T-cell (primary cell): Measurements from ENCODE around the gene TRIM49. TPM values are rescaled to one million over a fixed set of nuclear protein-coding genes. Genes with fewer than 3 reads are reported as not detected.
"Not testable (repeated sequence)": the region's sequence is repeated elsewhere in the genome, so short reads cannot be mapped to it uniquely, and the experiment has no call there.

ENCODE experiments used
- ATAC-seq, 4 experiments: fragments of 200-7000 bp in 3 of 4; fragments of 150-1000 bp in 1 of 4; cut with Tn5 transposase; replicated peaks in 1 of 4; 1 replicate in 3 of 4; 2 replicates in 1 of 4; pipeline ENCODE4 v1.10.0; 2021; ENCODE audit warnings: moderate library complexity in 3 of 4, mild to moderate bottlenecking in 2 of 4, moderate number of reproducible peaks in 1 of 4
- CTCF ChIA-PET, 2 donors: fragments of 300-600 bp; sonication (Branson Sonifier 250); formaldehyde crosslinking; loops; one replicate each; lab custom pipeline; 2022; ENCODE audit warnings: antibody characterized with exemption in 2 of 2; lab: Charles Lee
- POLR2A ChIA-PET, 2 donors: fragments of 300-600 bp; sonication (Branson Sonifier 250); formaldehyde crosslinking; loops; one replicate each; lab custom pipeline; 2022; ENCODE audit warnings: antibody characterized with exemption in 2 of 2; lab: Charles Lee
- DNase-seq, 35 experiments: peaks; one replicate each; pipeline versions ENCODE4 v3.0.0 to v3.0.0-alpha.2; 2013 to 2023
- H3K27ac ChIP-seq: one replicate; pipeline ENCODE4 v1.5.1; 2013; ENCODE audit warnings: low read length
- H3K27me3 ChIP-seq, 2 experiments: replicated peaks in 1 of 2; 1 replicate in 1 of 2; 2 replicates in 1 of 2; pipeline versions ENCODE4 v1.6.1 to v1.7.0; 2013; ENCODE audit warnings: low read length in 1 of 2, mixed read lengths in 1 of 2; ENCODE audit not compliant: control insufficient read depth in 2 of 2, insufficient read depth in 2 of 2; ENCODE audit errors: extremely low read depth in 1 of 2
- H3K36me3 ChIP-seq, 2 donors: 1 replicate in 1 of 2; 2 replicates in 1 of 2; pipeline versions ENCODE4 v1.6.1 to v1.7.0; 2013; ENCODE audit warnings: low read length in 1 of 2; ENCODE audit not compliant: control insufficient read depth in 2 of 2, insufficient read depth in 1 of 2; ENCODE audit errors: extremely low read depth in 1 of 2
- H3K4me1 ChIP-seq, 2 experiments: 1 replicate in 1 of 2; 2 replicates in 1 of 2; pipeline versions ENCODE4 v1.6.1 to v1.7.0; 2013; ENCODE audit warnings: low read length in 2 of 2, mixed read lengths in 1 of 2; ENCODE audit not compliant: insufficient read depth in 2 of 2, control insufficient read depth in 1 of 2; ENCODE audit errors: extremely low read depth in 1 of 2
- H3K4me3 ChIP-seq, 2 donors: 1 replicate in 1 of 2; 2 replicates in 1 of 2; pipeline versions ENCODE4 v1.5.1 to v1.7.0; 2013; ENCODE audit warnings: mild to moderate bottlenecking in 2 of 2, low read length in 1 of 2, moderate library complexity in 1 of 2; ENCODE audit not compliant: control insufficient read depth in 1 of 2; ENCODE audit errors: extremely low read depth in 1 of 2
- H3K9me3 ChIP-seq: 2 replicates; pipeline ENCODE4 v1.7.0; 2013
- H3K27ac Mint-ChIP-seq, 2 donors: one replicate each; pipeline ENCODE4 v1.8.0; 2020 to 2021; ENCODE audit warnings: mild to moderate bottlenecking in 2 of 2, mixed read lengths in 2 of 2
- H3K27me3 Mint-ChIP-seq, 2 donors: one replicate each; pipeline ENCODE4 v1.8.0; 2021 to 2022; ENCODE audit warnings: mixed read lengths in 2 of 2
- H3K36me3 Mint-ChIP-seq: one replicate; pipeline ENCODE4 v1.8.0; 2021; ENCODE audit warnings: mixed read lengths
- H3K4me1 Mint-ChIP-seq, 3 donors: one replicate each; pipeline ENCODE4 v1.8.0; 2020 to 2022; ENCODE audit warnings: mixed read lengths in 3 of 3, mild to moderate bottlenecking in 1 of 3
- H3K4me3 Mint-ChIP-seq, 3 donors: one replicate each; pipeline ENCODE4 v1.8.0; 2020 to 2022; ENCODE audit warnings: mild to moderate bottlenecking in 3 of 3, mixed read lengths in 3 of 3, moderate library complexity in 3 of 3
- H3K9me3 Mint-ChIP-seq, 3 donors: one replicate each; pipeline ENCODE4 v1.8.0; 2020 to 2022; ENCODE audit warnings: mixed read lengths in 3 of 3
- WGBS: methylation state at CpG from one replicate; pipeline ENCODE4 v1.1.5; 2013; ENCODE audit warnings: missing lambda C conversion rate; ENCODE audit not compliant: insufficient coverage; 5-methylcytosine and 5-hydroxymethylcytosine counted together
- total RNA-seq, 35 experiments: library from RNA in 6 of 35; stranded (reverse) in 6 of 35; fragments of 120-200 nt in 1 of 35; gene quantifications; one replicate each; pipeline versions ENCODE4 v1.2.1 to v1.2.4 and lab custom pipeline; 2013 to 2026

TRIM49 gene
- total RNA-seq (not detected), total RNA-seq (lab: John Stamatoyannopoulos, UW) (0 reads per million in 29 experiments)
- total RNA-seq (2013) = not detected

- H3K27ac Mint-ChIP-seq, H3K9me3 ChIP-seq, H3K9me3 Mint-ChIP-seq, CTCF ChIA-PET, H3K4me3 Mint-ChIP-seq, H3K36me3 Mint-ChIP-seq, H3K27ac ChIP-seq, H3K27me3 ChIP-seq, H3K4me1 Mint-ChIP-seq, H3K4me1 ChIP-seq, H3K4me3 ChIP-seq, ATAC-seq, POLR2A ChIA-PET, DNase-seq, H3K27me3 Mint-ChIP-seq, H3K36me3 ChIP-seq: not testable (repeated sequence)
- no CpG with 5 or more reads among the region's 2 CpGs for WGBS
Observed at GRCh38 chr11:89808475-89808874, at the start of gene TRIM49. TRIM49 (minus strand) TSS chr11:89808575; CDS start chr11:89804469, 4,106 bp downstream.

- H3K4me1 Mint-ChIP-seq, H3K4me3 Mint-ChIP-seq, H3K27ac Mint-ChIP-seq, ATAC-seq, H3K27me3 Mint-ChIP-seq, H3K9me3 Mint-ChIP-seq, CTCF ChIA-PET, H3K4me3 ChIP-seq, H3K9me3 ChIP-seq, H3K36me3 Mint-ChIP-seq, H3K4me1 ChIP-seq, H3K36me3 ChIP-seq, POLR2A ChIA-PET, H3K27me3 ChIP-seq, DNase-seq, H3K27ac ChIP-seq: not testable (repeated sequence)
- WGBS = no CpG with 5 or more reads among the region's 2 CpGs
Observed at GRCh38 chr11:89826694-89827093, 18.3 kb upstream of the TRIM49 start.

GRCh38 chr11:89820008-89820407 lies 11.6 kb upstream of the TRIM49 start:
- CTCF ChIA-PET, H3K4me1 ChIP-seq, H3K4me1 Mint-ChIP-seq, DNase-seq, POLR2A ChIA-PET, H3K36me3 Mint-ChIP-seq, H3K27ac Mint-ChIP-seq, H3K27me3 ChIP-seq, H3K9me3 Mint-ChIP-seq, H3K4me3 ChIP-seq, H3K36me3 ChIP-seq, H3K27me3 Mint-ChIP-seq, ATAC-seq, H3K4me3 Mint-ChIP-seq, H3K9me3 ChIP-seq, H3K27ac ChIP-seq: not testable (repeated sequence)
- no CpG with 5 or more reads among the region's 3 CpGs for WGBS

GRCh38 chr11:89813535-89813934 lies 5.2 kb upstream of the TRIM49 start:
- H3K4me1 ChIP-seq, H3K9me3 Mint-ChIP-seq, H3K4me1 Mint-ChIP-seq, ATAC-seq, H3K36me3 Mint-ChIP-seq, H3K4me3 ChIP-seq, H3K4me3 Mint-ChIP-seq, DNase-seq, CTCF ChIA-PET, H3K27ac Mint-ChIP-seq, H3K27me3 ChIP-seq, H3K36me3 ChIP-seq, H3K27ac ChIP-seq, H3K27me3 Mint-ChIP-seq, H3K9me3 ChIP-seq, POLR2A ChIA-PET: not testable (repeated sequence)
- WGBS = 86% methylated on average over 2 of the region's 5 CpGs

- H3K27me3 Mint-ChIP-seq, POLR2A ChIA-PET, H3K36me3 ChIP-seq, H3K9me3 Mint-ChIP-seq, H3K27ac ChIP-seq, H3K4me3 ChIP-seq, H3K4me1 ChIP-seq, H3K27me3 ChIP-seq, ATAC-seq, CTCF ChIA-PET, H3K9me3 ChIP-seq, H3K27ac Mint-ChIP-seq, H3K4me1 Mint-ChIP-seq, DNase-seq, H3K4me3 Mint-ChIP-seq, H3K36me3 Mint-ChIP-seq: not testable (repeated sequence)
- no CpG with 5 or more reads among the region's 39 CpGs for WGBS
Observed at GRCh38 chr11:89787506-89788063, 20.8 kb downstream of the TRIM49 start.

- H3K27me3 ChIP-seq, H3K9me3 Mint-ChIP-seq, CTCF ChIA-PET, H3K4me3 ChIP-seq, DNase-seq, H3K36me3 Mint-ChIP-seq, H3K27me3 Mint-ChIP-seq, H3K9me3 ChIP-seq, H3K4me1 ChIP-seq, H3K4me1 Mint-ChIP-seq, H3K27ac ChIP-seq, H3K36me3 ChIP-seq, POLR2A ChIA-PET, H3K4me3 Mint-ChIP-seq, ATAC-seq, H3K27ac Mint-ChIP-seq: not testable (repeated sequence)
- WGBS = no CpG with 5 or more reads among the region's 27 CpGs
Observed at GRCh38 chr11:89785726-89786125, 22.6 kb downstream of the TRIM49 start.

GRCh38 chr11:89750822-89751221 lies 57.6 kb downstream of the TRIM49 start:
- H3K36me3 ChIP-seq, H3K4me1 ChIP-seq, H3K27me3 ChIP-seq, H3K27ac ChIP-seq, DNase-seq, H3K4me3 ChIP-seq, H3K4me1 Mint-ChIP-seq, POLR2A ChIA-PET, H3K9me3 Mint-ChIP-seq, CTCF ChIA-PET, ATAC-seq, H3K9me3 ChIP-seq, H3K4me3 Mint-ChIP-seq, H3K27ac Mint-ChIP-seq, H3K27me3 Mint-ChIP-seq, H3K36me3 Mint-ChIP-seq: not testable (repeated sequence)
